ENCODE data around the gene MYMK.

Gene MYMK

GRCh38 chr9:133518706-133519449, 5.9 kb downstream of the MYMK start:
- no peak for DNase-seq (ENCODE audit: low read depth)
- H3K4me3 ChIP-seq (ENCODE audit: low read depth, low read length) = no peak overlapping the region
- TF ChIP-seq CTCF (IDR thresholded peaks at IDR 0.05; ENCODE audit: insufficient read depth, low read depth, low read length, missing control alignments) = no peak

GRCh38 chr9:133518200-133518599, 6.6 kb downstream of the MYMK start:
- TF ChIP-seq CTCF (IDR thresholded peaks at IDR 0.05; ENCODE audit: insufficient read depth, low read depth, low read length, missing control alignments) = no peak
- DNase-seq (ENCODE audit: low read depth) = no peak
- no peak overlapping the region for H3K4me3 ChIP-seq (ENCODE audit: low read depth, low read length)

GRCh38 chr9:133517711-133518110, 7.0 kb downstream of the MYMK start:
- H3K4me3 ChIP-seq (ENCODE audit: low read depth, low read length) = no peak overlapping the region
- no peak for TF ChIP-seq CTCF (IDR thresholded peaks at IDR 0.05; ENCODE audit: insufficient read depth, low read depth, low read length, missing control alignments)
- no peak for DNase-seq (ENCODE audit: low read depth)

GRCh38 chr9:133516961-133517350, 7.8 kb downstream of the MYMK start:
- H3K4me3 ChIP-seq (ENCODE audit: low read depth, low read length) = no peak overlapping the region
- DNase-seq (ENCODE audit: low read depth) = no peak
- no peak for TF ChIP-seq CTCF (IDR thresholded peaks at IDR 0.05; ENCODE audit: insufficient read depth, low read depth, low read length, missing control alignments)

- H3K4me3 ChIP-seq (ENCODE audit: low read depth, low read length) = no peak overlapping the region
- DNase-seq (ENCODE audit: low read depth) = no peak
- no peak for TF ChIP-seq CTCF (IDR thresholded peaks at IDR 0.05; ENCODE audit: insufficient read depth, low read depth, low read length, missing control alignments)
Observed at GRCh38 chr9:133516256-133516960, 8.4 kb downstream of the MYMK start.

- no peak overlapping the region for H3K4me3 ChIP-seq (ENCODE audit: low read depth, low read length)
- TF ChIP-seq CTCF (IDR thresholded peaks at IDR 0.05; ENCODE audit: insufficient read depth, low read depth, low read length, missing control alignments) = no peak
- no peak for DNase-seq (ENCODE audit: low read depth)
Observed at GRCh38 chr9:133515615-133516255, 9.0 kb downstream of the MYMK start.
